K562 (cell line): ENCODE measurements around the gene BTBD2. TPM values are rescaled to one million over a fixed set of nuclear protein-coding genes. Genes with fewer than 3 reads are reported as not detected.

Experiments used
- HMBOX1 ChIP-seq: sonication (generic); IDR thresholded peaks from 2 replicates; pipeline ENCODE4 v1.6.1; 2016
- SMC3 ChIP-seq: conservative IDR thresholded peaks from 2 replicates; pipeline ENCODE4 v1.6.1; 2011; ENCODE audit warnings: low read depth, low read length, improper control_type of control experiment; ENCODE audit not compliant: insufficient read depth
- THAP12 ChIP-seq: fragments of 250-450 bp; sonication (Bioruptor Pico); IDR thresholded peaks from 2 replicates; pipeline ENCODE4 v1.9.0; 2021; ENCODE audit warnings: mild to moderate bottlenecking, inconsistent platforms
- ZNF518B ChIP-seq: fragments of 250-450 bp; sonication (Bioruptor Pico); IDR thresholded peaks from 2 replicates; pipeline ENCODE4 v1.5.0; 2021; ENCODE audit warnings: mild to moderate bottlenecking, moderate library complexity
- ZNF668 ChIP-seq: fragments of 250-450 bp; sonication (Bioruptor Pico); IDR thresholded peaks from 2 replicates; pipeline ENCODE4 v1.8.0; 2022; ENCODE audit warnings: mild to moderate bottlenecking, inconsistent platforms
- polyA plus RNA-seq, 8 experiments: library from polyadenylated mRNA; depleted of rRNA in 4 of 8; stranded (reverse) in 5 of 8; unstranded in 3 of 8; fragments of >200 nt; fragmentation: Nextera tagmentation in 2 of 8; fragmentation: Illumina TruSeq in 1 of 8; extraction: Ambion mirVana in 2 of 8; extraction: Trizol in 1 of 8; gene quantifications; 2 replicates each; pipeline versions ENCODE4 v1.2.1 to v1.2.3, GENCODE V29; 2011 to 2014; ENCODE audit warnings: inconsistent platforms in 1 of 8, missing spikeins in 1 of 8
- total RNA-seq, 7 experiments: library from RNA; depleted of rRNA in 6 of 7; stranded (reverse); fragments of >200 nt in 6 of 7; fragmentation: Illumina TruSeq in 2 of 7; extraction: Trizol in 2 of 7; gene quantifications; 2 replicates each; pipeline versions ENCODE4 v1.2.1 to v1.2.3, GENCODE V29; 2011 to 2021; ENCODE audit warnings: low replicate concordance in 1 of 7

Gene BTBD2
- total and polyA plus RNA-seq, 9 of the 15 experiments (the other 6 are each of a cell fraction or from before 2014, with no cell fraction given): 0.10 to 15.6 (median 6.9) TPM

GRCh38 chr19:2050991-2051772, 35.7 kb upstream of the BTBD2 start, which contains the start of gene MKNK2 (continued):
- TF ChIP-seq ZNF518B (CRISPR knock-in tag) (no peak), ZNF668 (CRISPR knock-in tag) (peak; percentile 14; the same call in 1 of the 2 replicates), SMC3 (no peak; the same call in 1 of the 2 replicates), THAP12 (CRISPR knock-in tag) (peak; percentile 96), HMBOX1 (no peak)
